Spleen (tissue), 7 donors: ENCODE results near the gene SLC13A3.

ENCODE experiments used
- POLR2A ChIP-seq, 3 donors: fragments of 450-650 bp; IDR thresholded peaks; one replicate each; pipeline ENCODE4 v1.5.1; 2017; ENCODE audit warnings: antibody characterized with exemption in 3 of 3, mild to moderate bottlenecking in 1 of 3
- TF ChIP-seq, protein P1 (sequence below), 11 experiments: fragments of 200-600 bp in 7 of 11; fragments of 450-650 bp in 4 of 11; sonication (generic) in 4 of 11; IDR thresholded peaks in 8 of 11; conservative IDR thresholded peaks in 3 of 11; 1 replicate in 7 of 11; 2 replicates in 4 of 11; pipeline versions ENCODE4 v1.4.0 to v1.8.0; 2016 to 2021; ENCODE audit warnings: antibody characterized with exemption in 11 of 11, inconsistent platforms in 4 of 11, mild to moderate bottlenecking in 1 of 11
- donor health status: DM: no; HTN: no; CAD: no; lungs with moderate emphysema.
- donor health status: DM: no; HTN: no; CAD: no.
- donor health status: DM: no; HTN: no; CAD: no.

GRCh38 chr20:46562009-46562372 lies 89.3 kb downstream of the SLC13A3 start:
- TF ChIP-seq, protein P1, sequence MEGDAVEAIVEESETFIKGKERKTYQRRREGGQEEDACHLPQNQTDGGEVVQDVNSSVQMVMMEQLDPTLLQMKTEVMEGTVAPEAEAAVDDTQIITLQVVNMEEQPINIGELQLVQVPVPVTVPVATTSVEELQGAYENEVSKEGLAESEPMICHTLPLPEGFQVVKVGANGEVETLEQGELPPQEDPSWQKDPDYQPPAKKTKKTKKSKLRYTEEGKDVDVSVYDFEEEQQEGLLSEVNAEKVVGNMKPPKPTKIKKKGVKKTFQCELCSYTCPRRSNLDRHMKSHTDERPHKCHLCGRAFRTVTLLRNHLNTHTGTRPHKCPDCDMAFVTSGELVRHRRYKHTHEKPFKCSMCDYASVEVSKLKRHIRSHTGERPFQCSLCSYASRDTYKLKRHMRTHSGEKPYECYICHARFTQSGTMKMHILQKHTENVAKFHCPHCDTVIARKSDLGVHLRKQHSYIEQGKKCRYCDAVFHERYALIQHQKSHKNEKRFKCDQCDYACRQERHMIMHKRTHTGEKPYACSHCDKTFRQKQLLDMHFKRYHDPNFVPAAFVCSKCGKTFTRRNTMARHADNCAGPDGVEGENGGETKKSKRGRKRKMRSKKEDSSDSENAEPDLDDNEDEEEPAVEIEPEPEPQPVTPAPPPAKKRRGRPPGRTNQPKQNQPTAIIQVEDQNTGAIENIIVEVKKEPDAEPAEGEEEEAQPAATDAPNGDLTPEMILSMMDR (IDR thresholded peaks at IDR 0.05 in 8 of 11, conservative IDR thresholded peaks at IDR 0.05 in 3 of 11): no peak
- no peak for TF ChIP-seq POLR2A (IDR thresholded peaks at IDR 0.05)
